ENCODE data around the gene TAF12.

- no peak for TF ChIP-seq MAX (IDR thresholded peaks at IDR 0.05)
- no peak for TF ChIP-seq REST (IDR thresholded peaks at IDR 0.05)
- no peak for TF ChIP-seq CTCF (IDR thresholded peaks at IDR 0.05; ENCODE audit: low read depth, low read length, missing input control)
- no peak for TF ChIP-seq RXRA (IDR thresholded peaks at IDR 0.05)
- no peak for TF ChIP-seq ZBTB33 (IDR thresholded peaks at IDR 0.05)
- TF ChIP-seq TAF1 (conservative IDR thresholded peaks at IDR 0.05): no peak
- TF ChIP-seq HNF4G (IDR thresholded peaks at IDR 0.05): no peak
- TF ChIP-seq ATF3 (IDR thresholded peaks at IDR 0.05): no peak
- TF ChIP-seq GABPA (IDR thresholded peaks at IDR 0.05 in 1 of 2, conservative IDR thresholded peaks at IDR 0.05 in 1 of 2): no peak
- TF ChIP-seq JUND (IDR thresholded peaks at IDR 0.05): no peak
- TF ChIP-seq SP1 (IDR thresholded peaks at IDR 0.05): no peak
Observed at GRCh38 chr1:28668956-28669723, 26.3 kb upstream of the TAF12 start.

Data from liver (tissue), 3 donors.